IPS-11a (cell line): ENCODE data around the gene CKMT2.

Source experiments
- H3K4me3 ChIP-seq: one replicate; pipeline ENCODE4 v1.5.1; 2013; ENCODE audit warnings: low read depth, low read length, control low read depth

The CKMT2 gene

GRCh38 chr5:81302596-81302995, 69.5 kb downstream of the CKMT2 start:
- H3K4me3 ChIP-seq, result no peak overlapping the region

- H3K4me3 ChIP-seq, result no peak overlapping the region
Measured at GRCh38 chr5:81303563-81303962, 70.4 kb downstream of the CKMT2 start.

- H3K4me3 ChIP-seq, result no peak overlapping the region
Measured at GRCh38 chr5:81305785-81306184, 72.7 kb downstream of the CKMT2 start.

- H3K4me3 ChIP-seq, result no peak overlapping the region
Measured at GRCh38 chr5:81308836-81309235, 75.7 kb downstream of the CKMT2 start.

GRCh38 chr5:81310402-81311063, 77.4 kb downstream of the CKMT2 start:
- no peak overlapping the region for H3K4me3 ChIP-seq

- no peak overlapping the region for H3K4me3 ChIP-seq
Measured at GRCh38 chr5:81313278-81313677, 80.2 kb downstream of the CKMT2 start.

- H3K4me3 ChIP-seq, result no peak overlapping the region
Measured at GRCh38 chr5:81313686-81314085, 80.6 kb downstream of the CKMT2 start.

- no peak overlapping the region for H3K4me3 ChIP-seq
Measured at GRCh38 chr5:81314581-81314980, 81.5 kb downstream of the CKMT2 start.

- no peak overlapping the region for H3K4me3 ChIP-seq
Measured at GRCh38 chr5:81315336-81315735, 82.2 kb downstream of the CKMT2 start.

- no peak overlapping the region for H3K4me3 ChIP-seq
Measured at GRCh38 chr5:81315830-81316229, 82.7 kb downstream of the CKMT2 start.
